BJ (cell line): ENCODE data around the gene DENND1A. TPM values are rescaled to one million over a fixed set of nuclear protein-coding genes. Genes with fewer than 3 reads are reported as not detected.

ENCODE experiments used
- CTCF ChIA-PET: fragments of 350-600 bp; formaldehyde crosslinking; extraction: SDS; loops from one replicate; lab custom pipeline; 2021; ENCODE audit warnings: antibody characterized with exemption, inconsistent platforms; lab: Yijun Ruan, JAX
- POLR2A ChIA-PET: fragments of 300-600 bp; sonication (Branson Sonifier 250); formaldehyde crosslinking; extraction: SDS; loops from one replicate; lab custom pipeline; 2021; ENCODE audit warnings: antibody characterized with exemption; lab: Charles Lee
- DNase-seq: peaks from one replicate; pipeline ENCODE4 v3.0.0-alpha.2; 2011; ENCODE audit warnings: low read depth
- H3K27me3 ChIP-seq: 2 replicates; pipeline ENCODE4 v1.6.0; 2011; ENCODE audit warnings: low read length; ENCODE audit not compliant: control insufficient read depth, insufficient read depth
- H3K36me3 ChIP-seq: 2 replicates; pipeline ENCODE4 v1.5.1; 2011; ENCODE audit warnings: low read length; ENCODE audit not compliant: control insufficient read depth, insufficient read depth
- H3K4me3 ChIP-seq: 2 replicates; pipeline ENCODE4 v1.5.1; 2011; ENCODE audit warnings: low read depth, mild to moderate bottlenecking, control low read depth, low read length
- CTCF ChIP-seq: IDR thresholded peaks from 2 replicates; pipeline ENCODE4 v1.5.1; 2011; ENCODE audit warnings: low read depth, mild to moderate bottlenecking, control low read depth, inconsistent platforms, low read length, moderate library complexity; ENCODE audit not compliant: insufficient read depth
- polyA plus RNA-seq: library from polyadenylated mRNA; depleted of rRNA; stranded (reverse); fragments of >200 nt; gene quantifications from 2 replicates; pipeline ENCODE4 v1.2.3, GENCODE V29; 2011

The DENND1A gene
- polyA plus RNA-seq, 1 experiment = 24.0 TPM

GRCh38 chr9:123355761-123356431 is 574.0 kb downstream of the DENND1A start, which contains the start of gene CRB2:
TSS of gene CRB2 (plus strand) at chr9:123356197. CDS start at chr9:123356261, 64 bp downstream.
- POLR2A ChIA-PET = no interaction called here
- CTCF ChIA-PET = interaction anchor here (0.7 to 6.1 kb wide), 5 partner anchors 7 to 316 kb away, joined by 3 to 58 read pairs (median 4); no protein-coding TSS in a partner anchor
- H3K27me3 ChIP-seq = peaks cover 24% of the 10 kb centered on the region
- DNase-seq = no peak
- no peak for TF ChIP-seq CTCF
- no peak within 1 kb of the TSS for H3K4me3 ChIP-seq
- no peaks in the 10 kb centered on the region for H3K36me3 ChIP-seq

- Histone ChIP-seq H3K36me3 (no peaks in the 10 kb centered on the region), H3K4me3 (no peak overlapping the region), H3K27me3 (peaks cover 23% of the 10 kb centered on the region)
- TF ChIP-seq CTCF = no peak
- DNase-seq = no peak
- POLR2A ChIA-PET = no interaction called here
- CTCF ChIA-PET = interaction anchor here (0.6 to 6.1 kb wide), 26 partner anchors 8 to 686 kb away, joined by 3 to 58 read pairs (median 5); no protein-coding TSS in a partner anchor
These were observed 575.0 kb downstream of the DENND1A start for GRCh38 chr9:123354806-123355508.

- ChIA-PET CTCF (interaction anchor here (0.6 to 6.1 kb wide), 33 partner anchors 9 to 687 kb away, joined by 3 to 58 read pairs (median 4); no protein-coding TSS in a partner anchor), POLR2A (no interaction called here)
- no peak for DNase-seq
- TF ChIP-seq CTCF = peak; percentile 93
- no peaks in the 10 kb centered on the region for H3K36me3 ChIP-seq
- H3K4me3 ChIP-seq = no peak overlapping the region
- peaks cover 23% of the 10 kb centered on the region for H3K27me3 ChIP-seq
These were observed 575.8 kb downstream of the DENND1A start for GRCh38 chr9:123353984-123354591.

- H3K36me3 ChIP-seq = no peaks in the 10 kb centered on the region
- H3K4me3 ChIP-seq = no peak overlapping the region
- DNase-seq = no peak
- TF ChIP-seq CTCF = no peak
- ChIA-PET CTCF (interaction anchor here (0.6 to 6.1 kb wide), 14 partner anchors 8 to 688 kb away, joined by 3 to 58 read pairs (median 6); no protein-coding TSS in a partner anchor), POLR2A (no interaction called here)
- H3K27me3 ChIP-seq = peaks cover 26% of the 10 kb centered on the region
These were observed 576.9 kb downstream of the DENND1A start for GRCh38 chr9:123353041-123353440.
